Measurements from ENCODE around the gene MCC.

MCC gene

DNA sequence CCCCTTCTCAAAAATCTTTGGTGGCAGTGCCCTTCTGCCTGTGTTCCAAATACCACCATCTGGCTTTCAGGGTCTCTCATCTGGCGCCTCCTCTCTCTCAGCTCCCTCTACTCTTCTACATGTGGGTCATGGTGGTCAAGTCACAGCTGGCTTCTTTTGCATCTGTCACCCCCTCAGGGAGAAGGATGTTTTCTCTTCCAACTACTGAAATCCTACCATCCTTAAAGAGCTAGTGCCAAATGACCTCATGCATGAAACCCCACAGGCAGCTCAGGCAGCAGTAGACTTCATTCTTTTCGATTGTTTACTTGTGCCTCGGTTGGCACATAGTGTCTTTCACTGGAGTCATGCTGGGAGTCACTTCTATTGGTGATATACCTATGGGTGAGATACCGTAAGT, 292.5 kb downstream of the MCC start:
- TF ChIP-seq TAF1 (IDR thresholded peaks at IDR 0.05; ENCODE audit: low read depth) = no peak
- TF ChIP-seq, protein P1, sequence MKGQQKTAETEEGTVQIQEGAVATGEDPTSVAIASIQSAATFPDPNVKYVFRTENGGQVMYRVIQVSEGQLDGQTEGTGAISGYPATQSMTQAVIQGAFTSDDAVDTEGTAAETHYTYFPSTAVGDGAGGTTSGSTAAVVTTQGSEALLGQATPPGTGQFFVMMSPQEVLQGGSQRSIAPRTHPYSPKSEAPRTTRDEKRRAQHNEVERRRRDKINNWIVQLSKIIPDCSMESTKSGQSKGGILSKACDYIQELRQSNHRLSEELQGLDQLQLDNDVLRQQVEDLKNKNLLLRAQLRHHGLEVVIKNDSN (IDR thresholded peaks at IDR 0.05) = no peak
- TF ChIP-seq, protein P2, sequence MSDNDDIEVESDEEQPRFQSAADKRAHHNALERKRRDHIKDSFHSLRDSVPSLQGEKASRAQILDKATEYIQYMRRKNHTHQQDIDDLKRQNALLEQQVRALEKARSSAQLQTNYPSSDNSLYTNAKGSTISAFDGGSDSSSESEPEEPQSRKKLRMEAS (IDR thresholded peaks at IDR 0.05) = no peak
- TF ChIP-seq RAD21 (IDR thresholded peaks at IDR 0.05; ENCODE audit: low read depth) = no peak
- TF ChIP-seq, protein P3, sequence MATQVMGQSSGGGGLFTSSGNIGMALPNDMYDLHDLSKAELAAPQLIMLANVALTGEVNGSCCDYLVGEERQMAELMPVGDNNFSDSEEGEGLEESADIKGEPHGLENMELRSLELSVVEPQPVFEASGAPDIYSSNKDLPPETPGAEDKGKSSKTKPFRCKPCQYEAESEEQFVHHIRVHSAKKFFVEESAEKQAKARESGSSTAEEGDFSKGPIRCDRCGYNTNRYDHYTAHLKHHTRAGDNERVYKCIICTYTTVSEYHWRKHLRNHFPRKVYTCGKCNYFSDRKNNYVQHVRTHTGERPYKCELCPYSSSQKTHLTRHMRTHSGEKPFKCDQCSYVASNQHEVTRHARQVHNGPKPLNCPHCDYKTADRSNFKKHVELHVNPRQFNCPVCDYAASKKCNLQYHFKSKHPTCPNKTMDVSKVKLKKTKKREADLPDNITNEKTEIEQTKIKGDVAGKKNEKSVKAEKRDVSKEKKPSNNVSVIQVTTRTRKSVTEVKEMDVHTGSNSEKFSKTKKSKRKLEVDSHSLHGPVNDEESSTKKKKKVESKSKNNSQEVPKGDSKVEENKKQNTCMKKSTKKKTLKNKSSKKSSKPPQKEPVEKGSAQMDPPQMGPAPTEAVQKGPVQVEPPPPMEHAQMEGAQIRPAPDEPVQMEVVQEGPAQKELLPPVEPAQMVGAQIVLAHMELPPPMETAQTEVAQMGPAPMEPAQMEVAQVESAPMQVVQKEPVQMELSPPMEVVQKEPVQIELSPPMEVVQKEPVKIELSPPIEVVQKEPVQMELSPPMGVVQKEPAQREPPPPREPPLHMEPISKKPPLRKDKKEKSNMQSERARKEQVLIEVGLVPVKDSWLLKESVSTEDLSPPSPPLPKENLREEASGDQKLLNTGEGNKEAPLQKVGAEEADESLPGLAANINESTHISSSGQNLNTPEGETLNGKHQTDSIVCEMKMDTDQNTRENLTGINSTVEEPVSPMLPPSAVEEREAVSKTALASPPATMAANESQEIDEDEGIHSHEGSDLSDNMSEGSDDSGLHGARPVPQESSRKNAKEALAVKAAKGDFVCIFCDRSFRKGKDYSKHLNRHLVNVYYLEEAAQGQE (IDR thresholded peaks at IDR 0.05; ENCODE audit: low read depth) = no peak
- TF ChIP-seq TCF12 (IDR thresholded peaks at IDR 0.05; ENCODE audit: low read depth) = no peak
- TF ChIP-seq EGR1 (IDR thresholded peaks at IDR 0.05) = no peak
- no peak for TF ChIP-seq EP300 (IDR thresholded peaks at IDR 0.05; ENCODE audit: borderline replicate concordance)
- TF ChIP-seq FOXM1 (IDR thresholded peaks at IDR 0.05; ENCODE audit: borderline replicate concordance, low read depth) = no peak
- no peak for TF ChIP-seq YY1 (IDR thresholded peaks at IDR 0.05; ENCODE audit: low read depth)
- TF ChIP-seq ZBTB7A (IDR thresholded peaks at IDR 0.05; ENCODE audit: low read depth) = no peak

DNA sequence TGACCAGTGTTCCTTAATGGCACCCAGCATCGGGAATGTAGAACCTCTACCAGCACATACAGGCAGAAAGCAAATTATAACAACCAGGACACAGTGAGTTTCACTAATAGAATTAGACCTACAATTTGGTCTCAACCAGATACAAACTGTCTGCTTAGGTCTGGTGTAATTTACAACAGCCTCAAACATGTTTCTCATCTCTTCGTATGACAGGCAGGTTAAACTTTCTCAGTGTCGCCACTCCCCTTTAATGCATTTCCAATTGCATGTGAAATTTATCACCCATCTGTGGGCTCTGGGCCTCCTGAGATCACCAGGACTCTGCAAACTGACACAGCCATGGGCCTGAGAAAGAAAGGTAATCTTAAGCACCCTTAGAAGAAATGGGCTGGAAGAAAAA, 293.0 kb downstream of the MCC start:
- no peak for TF ChIP-seq YY1 (IDR thresholded peaks at IDR 0.05; ENCODE audit: low read depth)
- no peak for TF ChIP-seq RAD21 (IDR thresholded peaks at IDR 0.05; ENCODE audit: low read depth)
- no peak for TF ChIP-seq TAF1 (IDR thresholded peaks at IDR 0.05; ENCODE audit: low read depth)
- TF ChIP-seq, protein P2 (IDR thresholded peaks at IDR 0.05) = no peak
- TF ChIP-seq EGR1 (IDR thresholded peaks at IDR 0.05) = no peak
- no peak for TF ChIP-seq TCF12 (IDR thresholded peaks at IDR 0.05; ENCODE audit: low read depth)
- TF ChIP-seq EP300 (IDR thresholded peaks at IDR 0.05; ENCODE audit: borderline replicate concordance) = no peak
- no peak for TF ChIP-seq CEBPB (IDR thresholded peaks at IDR 0.05)
- no peak for TF ChIP-seq TEAD4 (IDR thresholded peaks at IDR 0.05)
- TF ChIP-seq NFIC (IDR thresholded peaks at IDR 0.05) = no peak
- TF ChIP-seq ZBTB7A (IDR thresholded peaks at IDR 0.05; ENCODE audit: low read depth) = no peak
- TF ChIP-seq, protein P3 (IDR thresholded peaks at IDR 0.05; ENCODE audit: low read depth) = no peak
- TF ChIP-seq, protein P1 (IDR thresholded peaks at IDR 0.05) = no peak
- TF ChIP-seq FOXM1 (IDR thresholded peaks at IDR 0.05; ENCODE audit: borderline replicate concordance, low read depth) = no peak
- no peak for TF ChIP-seq CREB1 (IDR thresholded peaks at IDR 0.05; ENCODE audit: low read depth)

DNA sequence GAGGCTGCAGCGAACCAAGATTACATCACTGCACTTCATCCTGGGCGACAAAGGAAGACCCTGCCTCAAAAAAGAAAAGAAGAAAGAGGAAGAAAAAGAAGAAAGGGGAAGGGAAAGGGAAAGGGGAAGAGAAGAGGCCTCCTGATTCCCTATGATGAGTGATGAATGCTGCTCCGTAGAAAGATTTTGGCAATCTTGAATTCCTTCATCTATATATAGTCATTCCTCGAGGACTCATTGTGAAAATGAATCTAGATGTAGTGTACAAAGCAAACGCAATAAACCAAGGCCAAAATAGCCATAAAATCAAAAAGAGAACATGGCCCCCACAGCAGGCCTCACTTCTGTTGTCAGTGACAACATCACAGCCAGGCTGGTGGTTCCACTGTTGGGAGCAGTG, 293.7 kb downstream of the MCC start:
- no peak for TF ChIP-seq CREB1 (IDR thresholded peaks at IDR 0.05; ENCODE audit: low read depth)
- TF ChIP-seq RAD21 (IDR thresholded peaks at IDR 0.05; ENCODE audit: low read depth) = no peak
- TF ChIP-seq, protein P3 (IDR thresholded peaks at IDR 0.05; ENCODE audit: low read depth) = no peak

DNA sequence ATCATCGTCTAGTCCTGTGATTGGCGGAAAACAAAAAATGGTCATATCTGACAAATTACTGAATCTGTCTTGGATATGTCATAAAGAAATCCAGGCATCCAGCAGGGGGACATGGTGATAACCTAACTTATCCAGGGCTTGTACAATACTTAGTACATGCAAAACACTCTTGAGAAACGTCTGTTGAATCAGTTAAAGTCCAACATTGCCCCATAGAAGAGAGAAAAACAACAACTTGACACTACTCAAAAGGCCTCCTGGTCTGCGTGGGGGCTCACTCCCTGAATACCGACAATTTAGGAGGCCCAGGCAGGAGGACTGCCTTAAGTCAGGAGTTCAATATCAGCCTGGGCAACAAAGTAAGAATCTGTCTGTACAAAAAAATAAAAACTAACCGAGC, 294.1 kb downstream of the MCC start:
- TF ChIP-seq EGR1 (IDR thresholded peaks at IDR 0.05) (no peak), RAD21 (IDR thresholded peaks at IDR 0.05; ENCODE audit: low read depth) (no peak), ZBTB7A (IDR thresholded peaks at IDR 0.05; ENCODE audit: low read depth) (no peak), TCF12 (IDR thresholded peaks at IDR 0.05; ENCODE audit: low read depth) (no peak), EP300 (IDR thresholded peaks at IDR 0.05; ENCODE audit: borderline replicate concordance) (no peak), NFIC (IDR thresholded peaks at IDR 0.05) (no peak), CREB1 (IDR thresholded peaks at IDR 0.05; ENCODE audit: low read depth) (no peak), TAF1 (IDR thresholded peaks at IDR 0.05; ENCODE audit: low read depth) (no peak), YY1 (IDR thresholded peaks at IDR 0.05; ENCODE audit: low read depth) (no peak), TEAD4 (IDR thresholded peaks at IDR 0.05) (no peak), FOXM1 (IDR thresholded peaks at IDR 0.05; ENCODE audit: borderline replicate concordance, low read depth) (no peak), CEBPB (IDR thresholded peaks at IDR 0.05) (no peak)
- TF ChIP-seq, protein P3 (IDR thresholded peaks at IDR 0.05; ENCODE audit: low read depth) = no peak
- TF ChIP-seq, protein P2 (IDR thresholded peaks at IDR 0.05) = no peak
- TF ChIP-seq, protein P1 (IDR thresholded peaks at IDR 0.05) = no peak

Measured in Ishikawa (cell line).